ENCODE data around the gene PQBP1.

PQBP1 gene

DNA sequence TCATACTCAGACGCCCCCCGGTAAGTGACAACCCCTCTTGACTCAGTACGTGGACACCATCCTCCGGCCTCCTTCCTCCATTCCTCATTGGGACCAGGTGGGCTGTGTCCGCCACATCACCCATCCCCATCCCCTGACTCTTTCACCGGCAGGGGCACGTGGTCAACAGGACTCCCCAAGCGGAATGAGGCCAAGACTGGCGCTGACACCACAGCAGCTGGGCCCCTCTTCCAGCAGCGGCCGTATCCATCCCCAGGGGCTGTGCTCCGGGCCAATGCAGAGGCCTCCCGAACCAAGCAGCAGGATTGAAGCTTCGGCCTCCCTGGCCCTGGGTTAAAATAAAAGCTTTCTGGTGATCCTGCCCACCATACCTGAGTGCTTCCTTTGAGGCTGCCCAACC lies 5.0 kb downstream of the PQBP1 start:
- no peak for DNase-seq

DNA sequence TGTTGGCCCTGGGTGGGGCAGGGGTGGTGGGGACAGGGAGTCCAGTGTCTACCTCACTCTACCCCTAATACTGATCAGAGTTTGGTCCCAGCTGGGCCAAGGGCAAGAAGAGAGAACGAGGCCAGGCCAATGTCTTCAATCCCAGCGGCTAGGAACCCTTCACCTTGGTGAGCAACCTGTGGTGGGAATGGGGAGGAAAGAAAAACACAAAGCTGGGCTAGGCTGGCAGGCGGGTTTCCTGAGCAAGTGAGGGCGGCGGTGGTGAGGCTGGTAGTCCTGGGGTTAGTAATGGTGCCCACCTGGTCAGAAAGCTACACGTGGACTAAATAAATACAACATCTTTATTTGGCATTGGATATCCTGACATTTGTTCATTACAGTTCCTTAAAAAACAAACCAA lies 5.6 kb downstream of the PQBP1 start:
- DNase-seq: no peak

DNA sequence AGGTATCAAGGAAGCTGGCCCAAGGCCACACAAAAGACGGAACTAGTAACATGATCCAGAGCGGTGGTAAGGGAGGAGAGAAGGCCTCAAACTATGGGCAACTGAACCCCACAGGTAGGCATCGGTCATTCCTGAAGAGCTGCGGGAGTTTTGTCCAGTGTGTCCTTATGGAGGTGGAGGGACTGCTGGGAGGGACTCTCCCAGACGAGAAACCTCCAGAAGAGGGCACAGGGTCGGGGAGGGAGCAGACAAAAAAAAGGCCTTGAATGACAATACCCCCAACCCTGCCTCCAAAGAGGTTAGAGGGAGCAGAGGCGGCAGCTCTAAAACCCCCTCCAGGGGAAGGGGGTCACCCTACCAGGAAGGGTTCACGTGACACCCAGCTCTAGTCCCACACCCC lies 6.5 kb downstream of the PQBP1 start:
- no peak for DNase-seq

DNA sequence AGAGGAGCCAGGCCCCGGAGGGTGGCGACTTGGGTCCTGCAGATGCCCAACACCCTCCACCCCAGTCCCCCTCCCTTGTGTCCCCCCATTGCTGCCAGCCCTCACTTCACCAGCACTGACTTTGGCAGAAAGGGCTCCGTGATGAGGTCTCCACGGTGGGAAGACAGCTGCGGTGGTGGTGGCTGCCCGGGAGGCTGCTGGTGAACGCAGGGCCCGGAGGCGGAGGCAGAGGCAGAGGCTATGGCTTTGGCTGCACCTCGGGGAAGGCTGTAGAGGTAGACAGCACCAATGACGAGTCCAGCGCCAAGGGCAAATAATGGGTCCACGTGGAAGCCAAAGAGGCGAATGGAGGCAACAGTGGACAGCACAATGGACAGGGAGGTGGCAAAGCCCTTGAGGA lies 6.9 kb downstream of the PQBP1 start:
- DNase-seq: no peak

DNA sequence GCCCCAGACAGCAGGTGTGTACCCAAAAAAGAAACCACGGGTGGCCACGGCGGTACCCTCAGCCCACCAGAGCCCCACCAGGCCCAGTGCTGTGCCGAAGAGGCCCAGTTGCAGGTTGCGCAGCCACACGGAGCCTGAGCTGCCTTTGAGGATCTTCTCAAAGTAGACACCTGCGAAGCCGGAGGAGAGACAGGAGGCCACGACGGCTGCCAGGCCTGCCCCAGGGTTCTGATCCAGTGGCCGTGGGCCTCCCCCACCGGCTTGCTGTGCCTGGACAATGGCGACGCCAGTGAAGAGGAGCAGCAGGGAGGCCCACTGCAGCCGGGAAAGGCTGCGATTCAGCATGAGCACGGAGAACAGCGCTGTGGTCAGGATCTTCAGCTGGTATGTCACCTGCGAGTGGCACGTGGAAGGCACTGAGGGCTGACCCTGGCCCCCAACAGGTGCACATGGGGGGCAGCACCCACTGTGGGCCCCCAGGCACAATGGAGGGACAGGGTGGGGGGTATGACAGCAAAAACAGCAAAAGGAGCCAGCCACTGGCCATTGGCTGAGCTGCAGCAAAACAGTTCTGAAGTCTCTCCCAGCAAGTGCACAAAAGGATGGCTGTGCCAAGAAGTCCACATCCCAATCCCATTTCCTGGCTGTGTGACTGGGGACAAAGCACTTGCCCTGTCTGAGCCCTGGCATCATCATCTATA lies 7.5 kb downstream of the PQBP1 start:
- DNase-seq: no peak

DNA sequence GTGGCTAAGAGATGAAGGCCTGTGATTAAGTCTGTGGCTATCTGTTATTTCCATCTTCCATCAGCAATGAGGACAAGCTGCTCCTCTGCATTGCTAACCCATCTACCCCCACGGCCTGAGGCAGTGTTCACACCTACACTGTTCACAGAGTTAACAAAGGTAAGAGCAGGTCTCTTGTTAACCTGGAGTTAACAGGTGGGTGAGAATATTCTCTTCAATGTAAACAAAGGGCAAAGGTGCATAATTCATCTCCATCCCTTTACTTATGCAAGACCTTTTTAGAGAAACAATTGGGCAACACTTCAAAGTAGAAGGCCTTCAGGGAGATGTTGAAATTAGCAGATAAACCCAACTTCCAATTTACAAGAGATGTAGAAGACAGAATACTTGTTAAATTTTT lies 10.9 kb downstream of the PQBP1 start:
- no peak for DNase-seq

DNA sequence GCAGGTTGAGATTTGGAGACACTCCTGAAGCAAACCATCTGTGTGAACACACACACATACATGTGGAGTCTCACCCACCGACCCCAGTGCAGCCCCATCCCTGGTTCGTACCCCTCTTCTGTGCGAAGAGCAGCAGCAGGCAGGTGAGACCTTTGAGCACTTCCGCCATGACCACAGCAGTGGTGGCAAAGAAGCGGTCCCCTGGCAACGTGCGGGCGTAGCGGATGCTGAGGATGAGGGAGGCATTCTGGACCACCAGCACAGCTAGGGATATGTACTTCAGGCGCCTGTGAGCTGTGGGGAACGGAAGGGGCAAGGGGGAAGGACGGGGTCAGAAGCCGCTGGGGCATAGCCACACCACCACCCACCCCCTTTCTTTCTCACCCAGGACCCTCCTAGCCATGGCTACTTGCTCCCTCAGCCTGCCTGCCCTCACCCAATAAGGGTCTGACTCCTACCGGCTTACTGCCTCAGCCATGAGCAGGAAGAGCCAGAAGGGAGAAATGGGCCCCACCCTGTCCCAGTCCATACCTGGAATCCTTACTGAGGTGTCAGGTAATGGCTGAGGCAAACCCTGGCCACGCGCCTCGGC lies 12.1 kb downstream of the PQBP1 start:
- DNase-seq: no peak

DNA sequence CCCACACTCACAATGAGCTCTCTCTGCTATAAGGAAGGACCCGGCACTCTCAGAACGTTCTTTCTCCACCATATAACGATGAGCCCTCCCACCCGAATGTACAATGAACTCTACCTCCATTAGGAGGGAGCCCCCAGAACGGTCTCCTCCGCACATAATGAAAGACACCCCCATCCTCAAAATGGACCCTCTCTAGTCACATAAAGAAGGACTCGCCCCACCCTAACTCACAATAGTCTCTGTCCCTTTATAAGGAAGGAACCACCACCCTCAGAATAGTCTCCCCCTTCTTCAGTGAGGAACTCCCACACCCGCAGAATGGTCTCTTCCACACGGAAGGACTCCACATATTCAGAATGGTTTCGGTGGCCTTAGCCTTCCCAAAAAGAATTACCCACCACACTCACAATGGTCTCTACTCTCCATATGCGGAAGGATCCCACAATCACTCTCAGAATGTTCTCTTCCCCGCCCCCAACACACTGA lies 13.2 kb downstream of the PQBP1 start:
- no peak for DNase-seq

DNA sequence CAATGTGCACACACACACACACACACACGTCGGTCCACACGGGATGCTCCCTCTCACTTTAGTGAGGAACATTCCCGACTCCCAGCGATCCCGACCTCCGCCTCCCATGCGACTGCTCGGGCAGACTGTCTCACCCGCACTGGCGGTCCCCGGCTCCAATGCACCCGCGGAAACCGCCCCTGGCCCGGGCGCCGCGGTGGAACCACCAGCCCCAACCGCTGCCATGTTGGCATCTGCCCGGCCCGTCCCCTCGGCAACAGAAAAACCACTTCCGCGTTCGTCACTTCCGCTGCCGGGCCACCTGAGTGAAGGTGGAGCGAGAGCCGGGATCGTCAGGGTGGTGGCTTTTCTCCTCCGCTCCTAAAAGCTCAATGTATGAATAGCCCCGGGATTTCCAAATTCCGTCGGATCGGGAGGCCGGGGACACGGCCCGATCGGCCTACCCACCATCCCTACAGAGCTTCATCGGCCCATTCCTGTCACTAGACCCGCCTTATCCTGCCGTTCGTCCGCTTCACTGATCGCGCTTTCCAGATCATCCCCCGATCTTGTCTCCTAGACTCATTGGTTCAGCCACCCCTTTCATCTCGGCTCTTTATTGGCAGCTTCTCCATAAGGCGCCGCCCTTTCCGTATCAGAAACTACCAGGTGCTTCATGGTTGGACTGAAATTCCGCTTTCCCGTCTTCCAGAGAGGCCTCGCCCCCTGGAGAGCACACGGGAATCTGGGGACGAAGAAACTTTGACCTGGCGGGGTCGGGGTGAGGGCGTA lies 13.9 kb downstream of the PQBP1 start, which contains the start of gene SLC35A2:
SLC35A2 (minus strand) TSS at position 235 of the 771 bp plus-strand sequence; CDS start at position 225, 10 bp downstream.
- DNase-seq: no peak

DNA sequence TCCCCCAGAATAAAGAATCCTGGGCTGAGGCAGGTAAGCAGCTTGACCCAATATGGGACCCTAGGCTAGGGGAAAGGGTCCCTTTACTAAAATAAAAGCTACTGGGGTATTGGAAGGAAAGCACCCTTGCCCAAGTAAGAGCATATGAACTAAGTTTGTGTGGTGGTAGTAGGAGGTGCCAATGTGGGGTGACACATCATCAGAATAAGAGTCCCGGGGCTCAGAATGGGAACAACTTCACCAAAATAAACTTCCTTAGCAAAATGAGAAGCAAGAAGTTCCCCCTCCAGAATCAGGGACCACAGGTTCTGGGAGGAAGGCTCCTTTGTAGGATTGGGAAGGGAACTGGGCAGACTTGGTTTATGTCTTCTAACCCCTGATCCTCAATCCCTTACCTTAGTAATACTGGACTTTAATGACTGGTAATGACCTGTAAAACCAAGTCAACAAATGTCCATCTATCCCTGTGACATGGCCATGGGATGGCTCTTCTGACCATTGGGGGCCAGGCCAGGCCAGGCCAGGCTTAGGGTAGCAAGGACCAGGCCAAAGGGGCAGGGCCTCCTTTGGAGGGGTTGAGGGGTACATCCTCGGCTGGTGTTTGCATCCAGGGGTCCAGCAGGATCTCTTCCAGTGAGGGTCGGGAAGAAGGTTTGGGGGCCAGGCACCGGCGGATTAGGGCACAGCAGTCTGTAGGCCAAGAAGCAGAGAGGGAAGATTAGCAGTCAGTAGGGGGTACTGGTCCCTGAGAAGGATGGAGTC lies 16.1 kb downstream of the PQBP1 start:
- no peak for DNase-seq

DNA sequence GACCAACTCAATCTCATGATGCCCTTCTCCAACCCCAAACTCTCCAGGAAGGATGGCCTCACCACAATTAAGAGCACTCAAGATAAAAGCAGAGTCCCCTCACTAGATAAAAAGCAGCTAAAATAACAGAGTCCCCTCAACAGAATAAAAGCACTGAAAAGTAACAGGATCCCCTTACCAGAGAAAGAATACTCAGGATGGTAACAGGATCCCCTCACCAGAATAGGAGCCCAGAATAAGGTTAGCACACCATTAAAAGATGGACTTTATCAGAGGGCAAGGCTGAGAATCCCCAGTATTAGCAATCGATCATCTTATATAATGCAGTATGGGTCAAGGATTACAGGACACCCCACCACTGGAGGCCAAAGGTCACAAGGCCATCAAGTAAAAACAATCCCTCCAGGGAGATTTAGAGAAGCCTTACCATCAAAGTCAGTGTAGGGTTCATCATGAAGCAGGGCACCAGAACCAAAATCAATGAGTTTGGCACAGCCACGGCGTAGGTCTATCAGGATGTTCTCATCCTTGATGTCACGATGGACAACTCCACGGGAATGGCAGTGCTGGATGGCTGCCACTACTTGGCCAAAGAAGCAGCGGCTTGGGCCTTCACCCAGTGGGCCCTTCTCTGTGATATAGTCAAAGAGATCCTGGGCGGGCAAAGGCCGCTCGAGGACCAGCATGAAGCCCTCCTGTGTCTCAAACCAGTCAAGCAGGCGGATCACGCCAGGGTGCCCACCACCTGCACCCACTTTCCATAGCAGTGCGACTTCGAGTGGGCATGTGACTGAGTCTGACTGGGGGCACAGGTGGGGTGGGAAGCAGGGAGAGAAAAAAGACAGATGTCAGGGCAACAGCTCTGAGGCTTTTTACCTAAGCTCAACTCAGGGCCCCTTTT lies 17.1 kb downstream of the PQBP1 start:
- no peak for DNase-seq

DNA sequence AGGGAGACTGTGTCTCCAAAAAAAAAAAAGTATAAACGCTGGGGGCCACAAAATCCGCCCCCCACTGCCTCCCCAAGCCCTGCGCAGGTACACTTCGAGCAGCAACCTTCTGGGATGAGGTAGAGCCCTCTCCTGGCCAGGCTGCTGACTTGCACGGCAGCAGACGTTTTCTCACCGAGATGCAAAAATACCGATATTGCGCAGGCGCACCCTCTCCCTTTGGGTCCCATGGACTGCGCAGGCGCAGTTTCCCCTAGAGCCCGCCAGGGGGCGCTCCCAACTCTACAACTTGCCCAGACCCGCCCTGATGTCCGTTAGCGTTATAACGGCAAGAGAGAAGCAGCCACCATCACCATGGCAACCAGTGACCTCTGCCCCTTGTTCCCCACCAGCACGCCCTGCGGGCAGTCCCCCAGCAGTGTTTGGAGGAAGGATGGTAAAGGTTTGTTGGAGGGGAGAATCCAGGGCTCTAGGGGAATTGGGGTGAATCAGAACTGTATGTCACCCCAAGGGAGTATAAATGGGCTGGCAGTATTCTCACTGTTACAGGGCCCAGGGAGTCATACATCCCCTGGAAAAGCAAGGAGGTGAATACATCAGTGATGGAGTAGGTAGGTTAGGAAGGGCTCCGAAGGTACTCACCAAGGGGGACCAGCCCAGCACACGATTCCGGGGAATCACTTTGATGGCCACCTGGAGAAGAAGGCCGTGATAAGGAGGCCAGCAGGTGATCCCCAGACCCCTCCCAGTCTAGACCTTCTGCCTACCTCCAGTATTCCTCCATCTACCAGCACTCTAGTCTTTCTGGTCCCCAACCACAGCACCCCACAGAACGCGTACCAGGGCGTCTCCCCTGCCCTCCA lies 19.6 kb downstream of the PQBP1 start:
- peak; percentile 56 for DNase-seq

DNA sequence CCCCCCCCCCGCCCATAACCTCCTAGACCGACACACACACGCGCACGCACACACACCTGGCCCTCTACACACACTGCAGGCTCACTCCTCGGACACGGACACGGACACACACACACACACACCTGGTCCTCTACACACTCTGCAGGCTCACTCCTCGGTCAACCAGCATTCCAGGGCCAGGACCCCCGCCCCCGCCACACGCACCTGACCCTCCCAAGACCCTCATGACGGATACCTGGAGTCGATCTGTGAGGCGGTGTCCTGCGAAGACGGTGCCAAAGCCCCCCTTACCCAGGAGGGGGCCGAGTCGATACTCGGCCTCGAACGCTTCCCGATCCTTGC lies 20.5 kb downstream of the PQBP1 start:
- DNase-seq: no peak

DNA sequence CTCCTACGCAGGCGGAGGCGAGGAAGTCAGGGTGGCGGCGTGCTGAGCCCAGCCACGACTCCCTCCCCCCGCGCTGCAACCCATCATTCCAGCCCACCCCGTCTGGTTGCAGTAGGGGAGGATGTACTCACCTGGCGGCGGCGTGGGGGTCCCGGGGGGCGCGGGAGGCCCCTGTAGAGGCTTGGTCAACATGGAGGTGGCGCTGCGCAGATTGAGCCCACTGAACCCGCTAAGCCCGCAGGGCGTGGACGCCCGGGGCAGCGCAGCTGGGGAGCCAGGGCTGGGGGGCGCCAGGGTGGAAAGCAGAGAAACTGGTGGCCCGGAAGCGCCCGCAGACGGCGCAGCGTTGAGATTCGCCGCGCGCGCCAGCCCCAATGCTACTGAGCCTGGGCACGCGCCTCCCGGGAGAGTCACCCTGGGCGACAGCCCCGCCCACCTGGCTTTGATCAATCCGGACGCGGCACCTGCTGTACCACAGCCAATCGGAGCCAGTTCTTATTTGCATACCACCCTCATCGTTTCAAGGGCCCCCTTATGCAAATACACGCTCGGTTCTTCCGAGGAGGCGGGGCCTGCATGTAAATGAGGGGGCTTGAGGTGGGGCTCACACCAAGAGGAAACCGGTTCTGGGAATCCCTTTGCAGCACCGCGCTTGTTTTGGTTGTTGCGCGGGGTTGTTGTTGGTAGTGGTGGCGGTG lies 21.1 kb downstream of the PQBP1 start, which contains the start of gene PIM2:
PIM2 (minus strand) TSS at position 382 of the 698 bp plus-strand sequence; CDS start at position 192, 190 bp downstream.
- peak; percentile 71 for DNase-seq

DNA sequence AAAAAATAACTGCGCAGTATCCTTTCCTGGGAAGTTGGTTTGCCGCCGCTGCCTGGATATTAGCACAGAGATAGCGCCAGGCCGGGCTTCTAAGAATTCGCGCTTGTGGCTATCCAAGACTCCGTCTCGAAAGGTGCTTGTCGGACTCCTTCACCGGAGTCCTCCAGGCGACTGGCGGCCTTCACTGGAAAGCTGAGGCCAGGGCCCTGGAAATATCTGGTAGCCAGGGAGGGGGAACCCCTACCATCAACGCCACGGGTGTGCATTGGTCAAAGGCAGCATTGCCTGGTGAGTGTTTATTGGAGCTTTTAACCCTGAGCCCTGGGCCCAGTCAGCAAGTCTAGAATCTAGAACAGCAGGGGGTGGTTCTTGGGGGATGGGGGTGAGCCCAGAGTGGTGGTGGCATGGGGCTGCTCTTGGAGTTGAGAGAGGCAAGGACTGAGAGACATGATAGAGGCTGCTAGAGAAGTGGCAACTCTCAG lies 21.7 kb downstream of the PQBP1 start:
- DNase-seq: no peak

DNA sequence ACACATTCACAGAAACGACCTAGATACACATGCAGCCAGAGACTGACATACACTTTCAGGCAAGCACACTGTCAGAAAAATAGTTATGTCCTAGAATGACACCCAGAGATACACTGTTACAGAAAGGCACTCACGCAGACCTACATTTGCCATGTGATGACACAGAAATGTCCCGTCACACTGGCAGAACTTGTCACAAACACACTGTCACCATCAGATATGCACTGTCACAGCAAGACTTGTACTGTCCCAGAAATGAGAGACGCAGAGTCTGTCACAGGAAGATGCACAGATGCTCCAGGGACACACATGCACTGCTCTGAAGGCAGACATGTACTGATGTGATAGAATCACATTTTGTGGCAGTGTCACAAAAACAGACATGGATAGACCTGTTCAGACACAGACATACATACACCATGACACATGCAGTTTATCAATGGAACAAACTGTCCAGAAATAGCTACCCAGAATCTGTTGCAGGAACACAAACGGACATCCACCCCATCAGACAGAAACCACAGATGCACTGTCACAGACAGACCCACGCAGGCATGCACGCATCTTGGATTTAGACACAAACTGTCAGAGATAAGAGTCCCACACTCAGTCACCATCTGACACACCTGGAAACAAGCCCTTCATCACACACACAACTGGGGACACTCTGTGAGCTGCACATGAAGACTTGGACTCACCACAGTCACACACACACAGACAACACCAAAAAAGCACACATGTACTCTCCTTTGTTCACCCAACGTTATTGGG lies 22.4 kb downstream of the PQBP1 start:
- DNase-seq: no peak

DNA sequence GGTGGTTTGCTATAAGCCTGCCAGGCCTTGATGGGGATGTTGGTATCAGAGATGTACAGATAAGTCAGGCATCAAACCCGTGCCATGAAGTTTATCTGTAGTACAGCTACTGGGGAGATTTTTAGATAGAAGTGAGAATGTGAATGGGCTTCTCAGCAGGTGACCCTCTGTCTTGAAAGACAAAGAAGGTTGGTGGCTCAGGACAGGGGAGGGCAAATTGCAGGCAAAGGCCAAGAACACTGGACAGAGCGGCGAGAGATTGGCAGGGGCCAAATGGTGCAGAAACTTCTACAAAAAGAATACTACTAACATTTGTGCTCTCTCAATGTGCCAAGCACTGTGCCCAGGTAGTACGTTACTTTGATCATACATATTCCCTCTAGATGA lies 23.0 kb downstream of the PQBP1 start:
- no peak for DNase-seq

DNA sequence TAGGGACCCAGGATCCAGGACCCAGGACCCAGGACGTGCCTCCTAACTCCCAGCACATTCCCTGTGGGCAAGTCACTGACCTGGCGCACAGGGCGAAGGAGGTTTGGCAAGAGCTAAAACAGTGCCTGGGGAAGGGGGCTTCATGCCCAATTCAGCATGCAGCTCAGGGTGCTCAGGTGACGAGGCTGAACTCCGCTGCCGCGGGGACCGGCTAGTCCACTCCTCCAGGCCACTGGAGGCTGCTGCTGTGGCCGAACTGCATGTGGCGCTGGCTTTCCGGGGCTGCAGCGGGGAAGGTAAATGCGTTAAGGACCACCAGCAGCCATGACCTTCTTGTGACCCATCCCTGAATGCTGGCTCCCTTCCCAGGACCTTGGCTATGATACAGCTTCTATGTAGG lies 26.0 kb downstream of the PQBP1 start:
- no peak for DNase-seq

DNA sequence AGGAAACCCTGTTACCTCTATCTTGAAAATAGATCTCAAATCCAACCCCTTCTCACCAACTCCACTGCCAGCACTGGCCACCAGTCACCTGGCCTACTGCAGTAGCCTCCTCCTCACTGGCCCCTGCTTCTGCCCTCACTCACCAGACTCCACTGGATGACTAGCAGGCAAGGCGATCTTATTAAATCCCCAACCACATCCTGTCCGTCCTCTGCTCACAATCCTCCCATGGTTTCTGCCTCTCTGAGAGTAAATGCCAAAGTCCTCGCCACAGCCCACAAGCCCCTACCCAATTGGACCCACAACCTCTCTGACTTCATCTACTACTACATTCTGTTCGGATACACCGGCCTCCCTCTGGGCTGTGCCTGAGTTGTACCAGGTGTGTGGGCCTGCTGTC lies 26.5 kb downstream of the PQBP1 start:
- DNase-seq: no peak

All from NCI-H1436 treated with DMSO at 0.1 percent for 48 hours (cell line).